Measurements from ENCODE around the gene NPIPA2. TPM values are rescaled to one million over a fixed set of nuclear protein-coding genes. Genes with fewer than 3 reads are reported as not detected.
"Not testable (repeated sequence)": the region's sequence is repeated elsewhere in the genome, so short reads cannot be mapped to it uniquely, and the experiment has no call there.

The NPIPA2 gene
- 4.8 and 5.1 TPM in 2 replicates for total RNA-seq

DNA sequence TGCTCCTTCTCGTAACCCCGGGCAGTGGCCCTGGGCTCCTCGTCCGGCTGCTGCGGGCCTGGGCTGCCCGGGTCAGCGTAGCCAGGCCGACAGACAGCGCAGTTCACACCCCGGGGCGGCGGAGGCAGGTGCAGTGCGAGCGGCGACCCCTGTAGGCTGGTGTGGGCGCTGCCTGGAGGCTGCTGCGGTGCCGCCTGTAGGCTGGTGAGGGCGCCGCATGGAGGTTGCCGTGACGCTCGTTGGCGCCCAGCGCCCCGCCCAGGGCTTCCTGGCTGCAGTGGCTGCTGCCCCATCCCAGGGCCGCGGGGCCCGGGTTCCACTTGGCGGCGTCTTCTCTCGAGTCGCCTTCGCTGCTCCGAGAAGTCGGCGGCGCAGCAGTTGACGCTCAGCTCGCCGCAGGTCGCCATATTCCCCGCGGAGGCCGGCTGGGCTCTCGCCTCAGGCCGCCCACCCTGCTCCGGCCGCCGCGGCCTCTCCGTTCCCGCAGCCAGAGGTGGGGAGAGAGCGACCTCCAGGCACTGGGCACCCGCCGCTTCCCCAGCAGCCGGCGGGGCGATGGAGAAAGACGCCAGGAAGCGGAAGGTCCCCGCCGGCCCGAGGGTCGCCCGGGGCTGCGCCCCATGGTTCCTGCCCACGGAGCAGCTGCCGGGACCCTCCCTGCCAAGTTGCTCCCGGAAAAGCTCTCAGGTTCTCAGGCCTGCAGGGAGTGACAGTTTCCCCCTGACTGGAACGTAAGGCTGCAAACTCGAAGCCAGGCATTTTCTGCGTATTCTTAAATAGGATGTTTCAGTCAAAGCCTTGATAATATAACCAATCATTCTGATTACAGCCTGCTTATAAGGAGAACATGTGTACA is at the start of gene NPIPA2:
NPIPA2 (plus strand) TSS at position 261 of the 856 bp plus-strand sequence. CDS start 5,533 bp downstream, outside the sequence.
- DNase-seq (ENCODE audit: low spot score); H3K27ac Mint-ChIP-seq; intact Hi-C loops (cut with micrococcal nuclease); H3K27me3 Mint-ChIP-seq (ENCODE audit: low read depth); H3K4me1 Mint-ChIP-seq (ENCODE audit: low read depth); H3K9me3 Mint-ChIP-seq; H3K4me3 Mint-ChIP-seq (ENCODE audit: low read depth); H3K36me3 Mint-ChIP-seq (ENCODE audit: low read depth): not testable (repeated sequence)

DNA sequence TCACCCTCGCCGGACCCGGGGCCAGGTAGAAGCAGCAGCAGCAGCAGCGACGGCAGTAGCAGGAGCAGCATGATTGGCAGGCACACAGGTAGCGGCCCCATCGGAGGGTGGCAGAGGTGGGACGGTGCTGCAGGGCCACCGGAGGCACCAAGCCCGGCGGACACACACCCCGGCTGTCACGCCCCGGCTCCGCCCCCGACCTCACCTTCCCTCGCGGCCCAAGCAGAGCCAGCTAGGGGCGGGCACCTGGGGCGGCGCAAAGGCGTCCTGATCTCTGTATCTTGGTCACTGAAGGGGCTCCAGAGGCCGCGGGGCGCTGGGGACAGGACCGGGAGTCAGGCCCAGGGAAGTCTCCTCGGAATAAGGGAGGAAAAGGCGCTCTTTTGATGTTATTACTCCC is 48.2 kb upstream of the NPIPA2 start, which contains the start of gene PLA2G10:
PLA2G10 (minus strand) TSS at position 180 of the 400 bp plus-strand sequence; CDS start at position 101, 79 bp downstream.
- intact Hi-C loops (cut with micrococcal nuclease); H3K36me3 Mint-ChIP-seq (ENCODE audit: low read depth); H3K27me3 Mint-ChIP-seq (ENCODE audit: low read depth); DNase-seq (ENCODE audit: low spot score); H3K4me3 Mint-ChIP-seq (ENCODE audit: low read depth); H3K27ac Mint-ChIP-seq; H3K4me1 Mint-ChIP-seq (ENCODE audit: low read depth); H3K9me3 Mint-ChIP-seq: not testable (repeated sequence)

DNA sequence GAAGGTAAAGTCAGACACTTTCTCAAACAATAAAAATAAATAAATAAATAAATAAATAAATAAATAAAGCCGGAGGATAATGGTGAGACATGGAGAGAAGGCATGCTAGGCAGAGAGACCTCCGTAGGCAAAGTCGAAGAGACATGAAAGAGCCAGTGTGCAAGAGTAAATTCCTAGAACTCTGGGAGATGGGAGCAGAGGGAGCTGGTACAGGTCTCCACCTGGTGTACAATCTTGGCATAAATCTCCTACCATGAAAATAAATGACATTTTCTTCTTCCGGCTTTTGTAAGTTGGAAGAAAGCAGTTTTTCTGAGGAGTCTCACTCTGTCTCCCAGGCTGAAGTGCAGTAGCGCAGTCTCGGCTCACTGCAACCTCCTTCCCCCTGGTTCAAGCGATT is 40.5 kb upstream of the NPIPA2 start:
- H3K4me3 Mint-ChIP-seq (ENCODE audit: low read depth); H3K9me3 Mint-ChIP-seq; H3K27ac Mint-ChIP-seq; H3K4me1 Mint-ChIP-seq (ENCODE audit: low read depth); H3K27me3 Mint-ChIP-seq (ENCODE audit: low read depth); intact Hi-C loops (cut with micrococcal nuclease); DNase-seq (ENCODE audit: low spot score); H3K36me3 Mint-ChIP-seq (ENCODE audit: low read depth): not testable (repeated sequence)

DNA sequence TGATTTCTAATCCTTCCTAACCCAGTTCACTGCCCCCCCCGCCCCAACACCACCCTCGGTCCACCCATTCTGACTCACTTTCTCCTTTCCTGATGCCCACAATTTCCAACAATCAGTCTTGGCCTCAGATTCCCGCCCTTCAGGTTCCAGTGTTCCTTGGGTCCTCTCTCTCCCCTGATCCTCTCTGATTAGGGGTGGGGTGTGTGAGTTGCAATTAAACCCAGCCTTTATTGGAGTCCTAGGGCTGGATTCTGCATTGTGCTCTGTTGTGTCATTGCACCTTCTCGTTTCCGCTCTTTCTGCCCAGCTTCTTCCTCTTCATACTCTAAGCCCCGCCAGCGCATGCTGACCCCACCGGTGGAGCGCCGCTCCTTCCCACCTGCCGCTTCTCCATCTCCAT is 39.7 kb upstream of the NPIPA2 start:
- H3K4me1 Mint-ChIP-seq (ENCODE audit: low read depth); H3K27ac Mint-ChIP-seq; H3K4me3 Mint-ChIP-seq (ENCODE audit: low read depth); intact Hi-C loops (cut with micrococcal nuclease); H3K36me3 Mint-ChIP-seq (ENCODE audit: low read depth); H3K27me3 Mint-ChIP-seq (ENCODE audit: low read depth); H3K9me3 Mint-ChIP-seq; DNase-seq (ENCODE audit: low spot score): not testable (repeated sequence)

DNA sequence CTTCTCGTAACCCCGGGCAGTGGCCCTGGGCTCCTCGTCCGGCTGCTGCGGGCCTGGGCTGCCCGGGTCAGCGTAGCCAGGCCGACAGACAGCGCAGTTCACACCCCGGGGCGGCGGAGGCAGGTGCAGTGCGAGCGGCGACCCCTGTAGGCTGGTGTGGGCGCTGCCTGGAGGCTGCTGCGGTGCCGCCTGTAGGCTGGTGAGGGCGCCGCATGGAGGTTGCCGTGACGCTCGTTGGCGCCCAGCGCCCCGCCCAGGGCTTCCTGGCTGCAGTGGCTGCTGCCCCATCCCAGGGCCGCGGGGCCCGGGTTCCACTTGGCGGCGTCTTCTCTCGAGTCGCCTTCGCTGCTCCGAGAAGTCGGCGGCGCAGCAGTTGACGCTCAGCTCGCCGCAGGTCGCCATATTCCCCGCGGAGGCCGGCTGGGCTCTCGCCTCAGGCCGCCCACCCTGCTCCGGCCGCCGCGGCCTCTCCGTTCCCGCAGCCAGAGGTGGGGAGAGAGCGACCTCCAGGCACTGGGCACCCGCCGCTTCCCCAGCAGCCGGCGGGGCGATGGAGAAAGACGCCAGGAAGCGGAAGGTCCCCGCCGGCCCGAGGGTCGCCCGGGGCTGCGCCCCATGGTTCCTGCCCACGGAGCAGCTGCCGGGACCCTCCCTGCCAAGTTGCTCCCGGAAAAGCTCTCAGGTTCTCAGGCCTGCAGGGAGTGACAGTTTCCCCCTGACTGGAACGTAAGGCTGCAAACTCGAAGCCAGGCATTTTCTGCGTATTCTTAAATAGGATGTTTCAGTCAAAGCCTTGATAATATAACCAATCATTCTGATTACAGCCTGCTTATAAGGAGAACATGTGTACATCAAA is 38.9 kb upstream of the NPIPA2 start, which contains the start of gene NPIPA3:
NPIPA3 (plus strand) TSS at position 256 of the 856 bp plus-strand sequence. CDS start 5,533 bp downstream, outside the sequence.
- H3K27me3 Mint-ChIP-seq (ENCODE audit: low read depth); H3K27ac Mint-ChIP-seq; H3K9me3 Mint-ChIP-seq; H3K36me3 Mint-ChIP-seq (ENCODE audit: low read depth); H3K4me3 Mint-ChIP-seq (ENCODE audit: low read depth); H3K4me1 Mint-ChIP-seq (ENCODE audit: low read depth); DNase-seq (ENCODE audit: low spot score); intact Hi-C loops (cut with micrococcal nuclease): not testable (repeated sequence)

DNA sequence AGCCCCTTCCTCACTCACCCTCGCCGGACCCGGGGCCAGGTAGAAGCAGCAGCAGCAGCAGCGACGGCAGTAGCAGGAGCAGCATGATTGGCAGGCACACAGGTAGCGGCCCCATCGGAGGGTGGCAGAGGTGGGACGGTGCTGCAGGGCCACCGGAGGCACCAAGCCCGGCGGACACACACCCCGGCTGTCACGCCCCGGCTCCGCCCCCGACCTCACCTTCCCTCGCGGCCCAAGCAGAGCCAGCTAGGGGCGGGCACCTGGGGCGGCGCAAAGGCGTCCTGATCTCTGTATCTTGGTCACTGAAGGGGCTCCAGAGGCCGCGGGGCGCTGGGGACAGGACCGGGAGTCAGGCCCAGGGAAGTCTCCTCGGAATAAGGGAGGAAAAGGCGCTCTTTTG is 9.1 kb upstream of the NPIPA2 start:
- DNase-seq (ENCODE audit: low spot score); H3K9me3 Mint-ChIP-seq; H3K27me3 Mint-ChIP-seq (ENCODE audit: low read depth); H3K4me1 Mint-ChIP-seq (ENCODE audit: low read depth); intact Hi-C loops (cut with micrococcal nuclease); H3K36me3 Mint-ChIP-seq (ENCODE audit: low read depth); H3K4me3 Mint-ChIP-seq (ENCODE audit: low read depth); H3K27ac Mint-ChIP-seq: not testable (repeated sequence)

DNA sequence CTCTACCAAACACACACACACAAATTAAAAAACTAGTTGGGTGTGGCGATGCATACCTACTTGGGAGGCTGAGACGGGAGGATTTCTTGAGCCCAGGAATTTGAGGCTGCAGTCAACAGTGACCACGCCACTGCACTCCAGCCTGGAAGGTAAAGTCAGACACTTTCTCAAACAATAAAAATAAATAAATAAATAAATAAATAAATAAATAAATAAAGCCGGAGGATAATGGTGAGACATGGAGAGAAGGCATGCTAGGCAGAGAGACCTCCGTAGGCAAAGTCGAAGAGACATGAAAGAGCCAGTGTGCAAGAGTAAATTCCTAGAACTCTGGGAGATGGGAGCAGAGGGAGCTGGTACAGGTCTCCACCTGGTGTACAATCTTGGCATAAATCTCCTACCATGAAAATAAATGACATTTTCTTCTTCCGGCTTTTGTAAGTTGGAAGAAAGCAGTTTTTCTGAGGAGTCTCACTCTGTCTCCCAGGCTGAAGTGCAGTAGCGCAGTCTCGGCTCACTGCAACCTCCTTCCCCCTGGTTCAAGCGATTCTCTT is 1.4 kb upstream of the NPIPA2 start:
- intact Hi-C loops (cut with micrococcal nuclease); H3K27me3 Mint-ChIP-seq (ENCODE audit: low read depth); H3K4me3 Mint-ChIP-seq (ENCODE audit: low read depth); H3K36me3 Mint-ChIP-seq (ENCODE audit: low read depth); H3K4me1 Mint-ChIP-seq (ENCODE audit: low read depth); H3K9me3 Mint-ChIP-seq; DNase-seq (ENCODE audit: low spot score); H3K27ac Mint-ChIP-seq: not testable (repeated sequence)

DNA sequence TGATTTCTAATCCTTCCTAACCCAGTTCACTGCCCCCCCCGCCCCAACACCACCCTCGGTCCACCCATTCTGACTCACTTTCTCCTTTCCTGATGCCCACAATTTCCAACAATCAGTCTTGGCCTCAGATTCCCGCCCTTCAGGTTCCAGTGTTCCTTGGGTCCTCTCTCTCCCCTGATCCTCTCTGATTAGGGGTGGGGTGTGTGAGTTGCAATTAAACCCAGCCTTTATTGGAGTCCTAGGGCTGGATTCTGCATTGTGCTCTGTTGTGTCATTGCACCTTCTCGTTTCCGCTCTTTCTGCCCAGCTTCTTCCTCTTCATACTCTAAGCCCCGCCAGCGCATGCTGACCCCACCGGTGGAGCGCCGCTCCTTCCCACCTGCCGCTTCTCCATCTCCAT is 539 bp upstream of the NPIPA2 start:
- H3K27me3 Mint-ChIP-seq (ENCODE audit: low read depth); H3K27ac Mint-ChIP-seq; DNase-seq (ENCODE audit: low spot score); H3K9me3 Mint-ChIP-seq; H3K36me3 Mint-ChIP-seq (ENCODE audit: low read depth); intact Hi-C loops (cut with micrococcal nuclease); H3K4me3 Mint-ChIP-seq (ENCODE audit: low read depth); H3K4me1 Mint-ChIP-seq (ENCODE audit: low read depth): not testable (repeated sequence)

DNA sequence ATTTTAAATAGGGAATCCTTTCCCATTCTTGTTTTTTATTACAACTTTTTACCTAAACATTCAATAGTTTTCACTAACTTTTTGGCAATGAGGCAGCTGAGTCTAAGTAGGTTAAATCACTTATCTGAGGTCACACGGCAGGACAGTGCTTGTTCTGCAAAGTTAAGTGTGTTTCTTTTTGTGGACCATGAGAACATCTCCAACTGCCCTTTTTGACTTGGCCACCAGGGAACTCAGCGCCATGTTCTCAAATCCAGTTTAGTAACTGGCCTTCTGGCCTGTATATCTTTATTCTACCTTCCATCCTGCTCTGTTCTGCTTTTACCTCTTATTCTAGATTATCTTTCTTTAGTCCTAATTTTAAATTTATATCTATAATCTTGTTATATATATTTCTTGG is 31.3 kb downstream of the NPIPA2 start:
- intact Hi-C loops (cut with micrococcal nuclease); H3K27ac Mint-ChIP-seq; H3K4me1 Mint-ChIP-seq (ENCODE audit: low read depth); H3K36me3 Mint-ChIP-seq (ENCODE audit: low read depth); H3K4me3 Mint-ChIP-seq (ENCODE audit: low read depth); DNase-seq (ENCODE audit: low spot score); H3K9me3 Mint-ChIP-seq; H3K27me3 Mint-ChIP-seq (ENCODE audit: low read depth): not testable (repeated sequence)

DNA sequence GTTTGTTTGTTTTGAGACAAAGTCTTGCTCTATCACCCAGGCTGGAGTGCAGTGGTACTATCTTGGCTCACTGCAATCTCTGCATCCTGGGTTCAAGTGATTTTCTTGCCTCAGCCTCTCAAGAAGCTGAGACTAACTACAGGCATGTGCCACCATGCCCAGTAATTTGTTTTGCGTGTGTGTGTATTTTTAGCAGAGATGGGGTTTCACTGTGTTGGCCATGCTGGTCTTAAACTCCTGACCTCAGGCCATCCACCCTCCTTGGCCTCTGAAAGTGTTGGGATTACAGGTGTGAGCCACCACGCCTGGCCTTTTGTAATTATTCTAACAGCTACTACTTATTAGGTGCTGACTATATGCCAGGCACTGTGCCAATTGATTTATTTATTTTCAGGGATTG is 33.3 kb downstream of the NPIPA2 start:
- H3K27me3 Mint-ChIP-seq (ENCODE audit: low read depth); DNase-seq (ENCODE audit: low spot score); H3K27ac Mint-ChIP-seq; H3K36me3 Mint-ChIP-seq (ENCODE audit: low read depth); H3K4me3 Mint-ChIP-seq (ENCODE audit: low read depth); H3K4me1 Mint-ChIP-seq (ENCODE audit: low read depth); intact Hi-C loops (cut with micrococcal nuclease); H3K9me3 Mint-ChIP-seq: not testable (repeated sequence)

DNA sequence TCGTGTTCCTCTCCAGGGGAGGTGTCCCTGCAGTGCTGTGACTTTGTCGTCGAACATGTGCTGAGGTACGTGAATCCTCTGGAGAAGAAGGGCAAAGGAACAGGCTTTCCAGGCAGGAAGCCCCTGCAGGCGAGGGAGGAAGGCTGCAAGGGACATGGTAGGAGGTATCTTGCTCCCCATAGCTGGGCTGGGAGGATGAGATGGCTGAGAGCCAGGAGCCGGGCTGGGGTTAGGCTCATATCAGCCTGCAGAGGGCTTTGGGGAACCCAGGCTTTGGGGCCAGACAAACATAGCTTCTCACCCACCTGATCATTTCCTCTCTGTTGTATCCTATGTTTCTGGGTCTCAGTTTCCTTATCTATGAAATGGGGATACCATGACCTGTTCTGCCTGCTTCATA is 34.4 kb downstream of the NPIPA2 start:
- H3K27me3 Mint-ChIP-seq (ENCODE audit: low read depth); H3K36me3 Mint-ChIP-seq (ENCODE audit: low read depth); H3K9me3 Mint-ChIP-seq; H3K27ac Mint-ChIP-seq; intact Hi-C loops (cut with micrococcal nuclease); H3K4me3 Mint-ChIP-seq (ENCODE audit: low read depth); DNase-seq (ENCODE audit: low spot score); H3K4me1 Mint-ChIP-seq (ENCODE audit: low read depth): not testable (repeated sequence)

DNA sequence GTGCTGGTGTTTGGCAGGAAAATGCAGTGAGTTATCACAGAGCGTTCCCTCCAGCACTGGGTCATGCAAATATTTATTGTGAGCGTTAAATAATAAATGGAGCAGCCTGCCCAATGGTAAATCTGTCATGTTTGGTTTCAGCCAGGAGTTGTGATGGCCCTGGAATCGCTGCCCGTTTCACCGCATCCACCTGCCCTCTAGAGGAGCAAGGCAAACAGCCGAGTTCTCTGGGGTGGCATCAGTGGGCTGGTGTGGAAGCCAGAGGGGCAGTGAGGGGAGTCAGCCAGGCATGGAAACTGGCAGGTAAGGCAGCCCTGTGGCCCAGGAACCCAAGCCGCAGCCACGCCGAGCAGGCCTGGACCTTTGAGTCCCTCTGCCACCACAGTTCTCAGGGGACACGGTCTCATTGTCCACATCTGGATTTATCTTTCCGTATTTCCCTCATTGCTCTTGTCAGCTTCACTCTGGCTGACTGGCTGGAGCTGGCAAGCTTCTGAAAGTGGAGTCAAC is 37.1 kb downstream of the NPIPA2 start:
- H3K9me3 Mint-ChIP-seq; H3K4me3 Mint-ChIP-seq (ENCODE audit: low read depth); H3K4me1 Mint-ChIP-seq (ENCODE audit: low read depth); H3K36me3 Mint-ChIP-seq (ENCODE audit: low read depth); H3K27me3 Mint-ChIP-seq (ENCODE audit: low read depth); DNase-seq (ENCODE audit: low spot score); intact Hi-C loops (cut with micrococcal nuclease); H3K27ac Mint-ChIP-seq: not testable (repeated sequence)

Data from activated T-helper 2 cell treated with anti-CD3 and anti-CD28 coated beads, Interferon-gamma antibody, Interleukin-2, Interleukin-4, amounts not matched to agents 10 μg/mL and 5 μg/mL and 100 μg/mL, durations not matched to agents 14 hours and 24 hours and 36 hours (primary cell).